ENCODE data around the gene ZNF407.

ZNF407 gene

DNA sequence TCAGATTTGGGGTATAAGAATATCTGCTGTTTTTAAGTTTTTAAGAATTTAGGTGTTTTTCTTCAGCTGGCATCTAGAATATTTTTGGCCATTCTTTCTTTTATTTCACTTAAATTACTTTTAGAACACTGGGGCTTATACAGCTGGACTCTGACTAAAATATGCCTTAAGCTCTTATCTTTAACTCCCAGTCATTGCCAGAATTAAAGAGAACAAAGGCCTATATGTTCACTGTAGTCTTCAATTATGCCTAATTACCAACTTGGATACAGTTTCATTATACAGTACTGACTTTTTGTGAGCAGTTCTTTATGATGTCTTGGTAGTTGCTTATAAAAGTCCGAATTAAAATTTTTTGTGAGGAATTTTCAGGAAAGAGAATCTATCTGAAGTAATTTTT is 192.8 kb downstream of the ZNF407 start:
- Histone ChIP-seq H3K4me3 (ENCODE audit: severe bottlenecking) (no peak overlapping the region), H3K36me3 (ENCODE audit: low read depth) (no peaks in the 10 kb centered on the region), H3K9me3 (ENCODE audit: severe bottlenecking) (no peaks in the 10 kb centered on the region), H3K27me3 (ENCODE audit: insufficient read depth, poor library complexity, severe bottlenecking) (no peaks in the 10 kb centered on the region), H3K4me1 (ENCODE audit: insufficient read depth, poor library complexity, severe bottlenecking) (no peaks in the 10 kb centered on the region), H3K27ac (ENCODE audit: poor library complexity, severe bottlenecking) (no peak overlapping the region)
- TF ChIP-seq, protein P1, sequence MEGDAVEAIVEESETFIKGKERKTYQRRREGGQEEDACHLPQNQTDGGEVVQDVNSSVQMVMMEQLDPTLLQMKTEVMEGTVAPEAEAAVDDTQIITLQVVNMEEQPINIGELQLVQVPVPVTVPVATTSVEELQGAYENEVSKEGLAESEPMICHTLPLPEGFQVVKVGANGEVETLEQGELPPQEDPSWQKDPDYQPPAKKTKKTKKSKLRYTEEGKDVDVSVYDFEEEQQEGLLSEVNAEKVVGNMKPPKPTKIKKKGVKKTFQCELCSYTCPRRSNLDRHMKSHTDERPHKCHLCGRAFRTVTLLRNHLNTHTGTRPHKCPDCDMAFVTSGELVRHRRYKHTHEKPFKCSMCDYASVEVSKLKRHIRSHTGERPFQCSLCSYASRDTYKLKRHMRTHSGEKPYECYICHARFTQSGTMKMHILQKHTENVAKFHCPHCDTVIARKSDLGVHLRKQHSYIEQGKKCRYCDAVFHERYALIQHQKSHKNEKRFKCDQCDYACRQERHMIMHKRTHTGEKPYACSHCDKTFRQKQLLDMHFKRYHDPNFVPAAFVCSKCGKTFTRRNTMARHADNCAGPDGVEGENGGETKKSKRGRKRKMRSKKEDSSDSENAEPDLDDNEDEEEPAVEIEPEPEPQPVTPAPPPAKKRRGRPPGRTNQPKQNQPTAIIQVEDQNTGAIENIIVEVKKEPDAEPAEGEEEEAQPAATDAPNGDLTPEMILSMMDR (IDR thresholded peaks at IDR 0.05; ENCODE audit: poor library complexity, severe bottlenecking), result no peak
- no peak for DNase-seq (ENCODE audit: low spot score)
- no peak for ATAC-seq (ENCODE audit: low read depth)

DNA sequence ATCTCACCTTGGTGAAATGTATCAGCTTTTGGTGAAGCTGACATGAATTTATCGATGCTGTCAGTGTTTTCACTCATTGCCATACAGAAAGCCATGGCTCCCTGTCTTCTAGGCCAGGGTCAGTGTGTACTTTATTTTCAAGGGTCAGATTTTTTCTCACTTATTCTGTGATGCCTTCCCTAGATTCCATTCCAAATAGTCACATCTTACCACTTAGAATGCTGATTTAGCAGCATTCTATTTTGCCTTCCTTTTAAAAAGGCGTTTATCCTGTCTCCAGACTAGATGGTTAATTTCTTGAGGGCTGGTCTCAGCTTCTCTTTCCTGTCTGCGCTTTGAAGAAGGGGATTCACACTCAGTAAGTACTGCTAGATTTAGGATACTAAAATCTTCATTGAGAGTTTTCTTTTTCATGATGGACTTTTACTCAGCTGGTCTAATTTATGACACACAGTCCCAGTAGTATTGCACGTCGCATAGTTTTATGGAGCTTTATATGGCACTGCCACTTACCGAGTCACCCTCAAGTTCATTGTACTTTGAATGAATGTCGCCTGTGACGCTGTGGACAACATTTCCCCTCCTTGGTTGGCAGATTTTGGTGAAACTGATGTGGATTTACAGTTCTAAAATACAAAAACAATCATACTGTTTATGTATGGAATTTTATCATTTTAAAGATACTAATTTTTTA is 194.0 kb downstream of the ZNF407 start:
- TF ChIP-seq, protein P1 (IDR thresholded peaks at IDR 0.05; ENCODE audit: poor library complexity, severe bottlenecking), result no peak
- Histone ChIP-seq H3K36me3 (ENCODE audit: low read depth) (no peaks in the 10 kb centered on the region), H3K27ac (ENCODE audit: poor library complexity, severe bottlenecking) (no peak overlapping the region), H3K9me3 (ENCODE audit: severe bottlenecking) (no peaks in the 10 kb centered on the region), H3K27me3 (ENCODE audit: insufficient read depth, poor library complexity, severe bottlenecking) (no peaks in the 10 kb centered on the region), H3K4me3 (ENCODE audit: severe bottlenecking) (no peak overlapping the region), H3K4me1 (ENCODE audit: insufficient read depth, poor library complexity, severe bottlenecking) (peaks cover 3% of the 10 kb centered on the region)
- ATAC-seq (ENCODE audit: low read depth), result no peak
- DNase-seq (ENCODE audit: low spot score), result no peak

DNA sequence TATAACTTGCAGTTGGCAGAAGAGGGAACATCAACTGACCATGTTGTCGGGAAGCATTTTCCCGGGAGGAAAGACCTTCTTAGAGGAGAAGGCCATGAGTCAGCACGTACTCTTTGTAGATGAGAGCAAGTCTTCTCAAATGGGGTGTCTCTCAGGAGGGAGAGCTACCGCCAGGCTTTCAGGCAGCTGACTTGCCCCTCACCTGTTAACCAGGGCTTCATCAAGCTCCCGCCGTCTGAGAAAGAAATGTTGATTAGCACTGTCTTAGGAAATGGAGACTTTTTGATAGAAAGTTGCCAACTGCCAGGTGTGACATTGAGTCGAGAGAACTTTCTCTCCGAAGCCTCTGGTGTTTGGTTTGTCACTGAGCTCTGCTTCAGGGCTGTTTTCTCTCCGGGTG is 196.1 kb downstream of the ZNF407 start:
- Histone ChIP-seq H3K27ac (ENCODE audit: poor library complexity, severe bottlenecking) (no peak overlapping the region), H3K4me3 (ENCODE audit: severe bottlenecking) (no peak overlapping the region), H3K4me1 (ENCODE audit: insufficient read depth, poor library complexity, severe bottlenecking) (peaks cover 10% of the 10 kb centered on the region), H3K9me3 (ENCODE audit: severe bottlenecking) (no peaks in the 10 kb centered on the region), H3K27me3 (ENCODE audit: insufficient read depth, poor library complexity, severe bottlenecking) (no peaks in the 10 kb centered on the region), H3K36me3 (ENCODE audit: low read depth) (no peaks in the 10 kb centered on the region)
- ATAC-seq (ENCODE audit: low read depth) (no peak), DNase-seq (ENCODE audit: low spot score) (no peak)
- TF ChIP-seq, protein P1 (IDR thresholded peaks at IDR 0.05; ENCODE audit: poor library complexity, severe bottlenecking), result no peak

DNA sequence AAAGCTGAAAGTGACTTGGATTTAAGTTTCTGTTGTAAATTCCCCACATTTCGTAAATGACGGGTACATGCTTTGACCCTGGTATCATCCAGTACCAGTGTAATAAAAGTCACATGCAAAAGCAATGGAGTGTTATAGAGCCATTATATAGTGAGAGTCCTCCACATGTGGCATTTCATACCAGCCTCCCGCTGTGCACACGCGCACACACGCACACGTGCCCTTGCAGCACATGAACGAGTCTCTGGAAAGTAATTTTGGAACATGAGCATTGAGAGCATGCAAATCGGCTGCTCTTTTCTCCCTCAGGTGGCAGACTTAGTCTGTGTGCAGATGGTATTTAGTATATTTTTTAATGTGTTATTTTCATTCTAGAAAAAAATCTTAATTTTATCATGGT is 198.1 kb downstream of the ZNF407 start:
- H3K27ac ChIP-seq (ENCODE audit: poor library complexity, severe bottlenecking), result no peak overlapping the region

DNA sequence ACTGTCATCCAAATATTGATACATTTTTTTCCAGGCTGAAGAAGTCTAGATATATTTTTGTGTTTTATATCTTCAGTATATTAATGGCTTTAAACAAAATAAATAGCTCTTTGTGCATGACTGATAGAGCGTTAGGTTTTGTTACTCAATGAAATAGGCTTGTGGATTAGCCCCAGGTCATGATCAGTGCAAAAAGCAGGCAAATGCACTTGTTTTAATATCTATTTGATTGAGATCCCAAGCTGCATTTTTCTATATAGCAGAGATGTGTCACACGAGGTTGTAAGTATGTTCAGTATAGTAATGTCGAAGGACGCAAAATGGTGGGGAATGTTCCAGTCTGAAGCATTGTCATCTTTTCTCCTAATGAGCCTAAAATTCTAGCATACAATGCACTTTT is 198.5 kb downstream of the ZNF407 start:
- DNase-seq (ENCODE audit: low spot score) (no peak), ATAC-seq (ENCODE audit: low read depth) (no peak)
- no peak overlapping the region for H3K4me3 ChIP-seq (ENCODE audit: severe bottlenecking)
- H3K27me3 ChIP-seq (ENCODE audit: insufficient read depth, poor library complexity, severe bottlenecking), result no peaks in the 10 kb centered on the region
- no peak overlapping the region for H3K27ac ChIP-seq (ENCODE audit: poor library complexity, severe bottlenecking)
- H3K9me3 ChIP-seq (ENCODE audit: severe bottlenecking), result no peaks in the 10 kb centered on the region
- no peaks in the 10 kb centered on the region for H3K36me3 ChIP-seq (ENCODE audit: low read depth)
- H3K4me1 ChIP-seq (ENCODE audit: insufficient read depth, poor library complexity, severe bottlenecking), result peaks cover 10% of the 10 kb centered on the region
- TF ChIP-seq, protein P1 (IDR thresholded peaks at IDR 0.05; ENCODE audit: poor library complexity, severe bottlenecking), result no peak

More for the DNA sequence above, 198.1 kb downstream of the ZNF407 start:
- TF ChIP-seq, protein P1 (IDR thresholded peaks at IDR 0.05; ENCODE audit: poor library complexity, severe bottlenecking), result no peak
- no peaks in the 10 kb centered on the region for H3K27me3 ChIP-seq (ENCODE audit: insufficient read depth, poor library complexity, severe bottlenecking)
- DNase-seq (ENCODE audit: low spot score) (no peak), ATAC-seq (ENCODE audit: low read depth) (no peak)
- no peaks in the 10 kb centered on the region for H3K9me3 ChIP-seq (ENCODE audit: severe bottlenecking)
- no peaks in the 10 kb centered on the region for H3K36me3 ChIP-seq (ENCODE audit: low read depth)
- H3K4me1 ChIP-seq (ENCODE audit: insufficient read depth, poor library complexity, severe bottlenecking), result peaks cover 10% of the 10 kb centered on the region
- H3K4me3 ChIP-seq (ENCODE audit: severe bottlenecking), result no peak overlapping the region

Data from RWPE2 (cell line).